ENCODE measurements around the gene TTC13.

GRCh38 chr1:230902349-230902923 is 76.2 kb downstream of the TTC13 start:
- TF ChIP-seq CTCF (IDR thresholded peaks at IDR 0.05) (no peak), POLR2A (IDR thresholded peaks at IDR 0.05) (no peak), POLR2AphosphoS5 (IDR thresholded peaks at IDR 0.05) (no peak), EP300 (IDR thresholded peaks at IDR 0.05) (no peak)
